NCI-H345 treated with DMSO at 0.1 percent for 48 hours (cell line): ENCODE measurements around the gene TMEM240.
"Not testable (repeated sequence)": the region's sequence is repeated elsewhere in the genome, so short reads cannot be mapped to it uniquely, and the experiment has no call there.

Source experiments
- DNase-seq: peaks from one replicate; lab custom pipeline; 2025; ENCODE audit not compliant: unreplicated experiment; lab: John Stamatoyannopoulos, UW

Gene TMEM240

GRCh38 chr1:1527092-1527816, 13.2 kb downstream of the TMEM240 start:
- no peak for DNase-seq

GRCh38 chr1:1526476-1526875, 13.9 kb downstream of the TMEM240 start:
- DNase-seq = not testable (repeated sequence)

- not testable (repeated sequence) for DNase-seq
Measured at GRCh38 chr1:1524750-1525383, 15.6 kb downstream of the TMEM240 start.

GRCh38 chr1:1523651-1524050, 16.8 kb downstream of the TMEM240 start:
- not testable (repeated sequence) for DNase-seq

- DNase-seq = not testable (repeated sequence)
Measured at GRCh38 chr1:1523226-1523625, 17.2 kb downstream of the TMEM240 start.

- not testable (repeated sequence) for DNase-seq
Measured at GRCh38 chr1:1522536-1522935, 17.9 kb downstream of the TMEM240 start.

- DNase-seq = no peak
Measured at GRCh38 chr1:1521331-1521730, 19.1 kb downstream of the TMEM240 start.

GRCh38 chr1:1519805-1520505, 20.5 kb downstream of the TMEM240 start:
- not testable (repeated sequence) for DNase-seq

- not testable (repeated sequence) for DNase-seq
Measured at GRCh38 chr1:1518621-1519007, 21.8 kb downstream of the TMEM240 start.

- no peak for DNase-seq
Measured at GRCh38 chr1:1517973-1518620, 22.3 kb downstream of the TMEM240 start.

GRCh38 chr1:1516923-1517322, 23.5 kb downstream of the TMEM240 start:
- DNase-seq = not testable (repeated sequence)

- not testable (repeated sequence) for DNase-seq
Measured at GRCh38 chr1:1514376-1514775, 26.0 kb downstream of the TMEM240 start.

GRCh38 chr1:1513675-1514074, 26.7 kb downstream of the TMEM240 start:
- not testable (repeated sequence) for DNase-seq

- not testable (repeated sequence) for DNase-seq
Measured at GRCh38 chr1:1512425-1512824, 28.0 kb downstream of the TMEM240 start.

- peak; percentile 92 for DNase-seq
Measured at GRCh38 chr1:1511533-1512285, 28.7 kb downstream of the TMEM240 start, which contains the start of gene ATAD3A. TSS of gene ATAD3A (plus strand) at chr1:1512162. CDS start at chr1:1512269, 107 bp downstream.

GRCh38 chr1:1510912-1511532, 29.4 kb downstream of the TMEM240 start:
- DNase-seq = no peak

- not testable (repeated sequence) for DNase-seq
Measured at GRCh38 chr1:1509465-1509850, 31.0 kb downstream of the TMEM240 start.

GRCh38 chr1:1508775-1509464, 31.5 kb downstream of the TMEM240 start:
- not testable (repeated sequence) for DNase-seq

GRCh38 chr1:1507305-1507704, 33.1 kb downstream of the TMEM240 start:
- DNase-seq = no peak
